WTC11 (cell line): ENCODE measurements around the gene CHST14. TPM values are rescaled to one million over a fixed set of nuclear protein-coding genes. Genes with fewer than 3 reads are reported as not detected.
A peak's percentile ranks its signal among the peaks of the same experiment; 100 is the strongest.

Experiments used
- ATAC-seq: fragments of 200-7000 bp; cut with Tn5 transposase; 2 replicates; pipeline ENCODE4 v1.10.0; 2021; ENCODE audit warnings: mild to moderate bottlenecking, moderate library complexity
- CTCF ChIA-PET: fragments of 300-600 bp; sonication (Branson Sonifier 250); formaldehyde crosslinking; loops from one replicate; lab custom pipeline; 2021; ENCODE audit warnings: antibody characterized with exemption; lab: Charles Lee
- POLR2A ChIA-PET: fragments of 350-600 bp; sonication (Branson Sonifier 250); formaldehyde crosslinking; loops from one replicate; lab custom pipeline; 2021; ENCODE audit warnings: antibody characterized with exemption; lab: Charles Lee
- DNase-seq: peaks from one replicate; pipeline ENCODE4 v3.0.0; 2021; ENCODE audit warnings: low spot score
- H3K27ac Mint-ChIP-seq: 2 replicates; pipeline ENCODE4 v1.8.0; 2021; ENCODE audit warnings: mixed read lengths
- H3K27me3 Mint-ChIP-seq: 2 replicates; pipeline ENCODE4 v1.8.0; 2021; ENCODE audit warnings: low read depth, mild to moderate bottlenecking, moderate library complexity, mixed read lengths
- H3K36me3 Mint-ChIP-seq: 2 replicates; pipeline ENCODE4 v1.8.0; 2021; ENCODE audit warnings: mixed read lengths
- H3K4me1 Mint-ChIP-seq: 2 replicates; pipeline ENCODE4 v1.8.0; 2022; ENCODE audit warnings: mixed read lengths
- H3K4me3 Mint-ChIP-seq: 2 replicates; pipeline ENCODE4 v1.8.0; 2021; ENCODE audit warnings: mild to moderate bottlenecking, moderate library complexity, mixed read lengths
- H3K9me3 Mint-ChIP-seq: 2 replicates; pipeline ENCODE4 v1.8.0; 2021; ENCODE audit warnings: mixed read lengths
- CREM ChIP-seq: sonication (generic); formaldehyde crosslinking; IDR thresholded peaks from 2 replicates; pipeline ENCODE4 v1.8.1; 2022; ENCODE audit warnings: mild to moderate bottlenecking, missing genetic modification reagents, moderate library complexity
- FOXK1 ChIP-seq: sonication (generic); formaldehyde crosslinking; IDR thresholded peaks from 2 replicates; pipeline ENCODE4 v1.8.0; 2022; ENCODE audit warnings: mild to moderate bottlenecking, moderate library complexity, missing genetic modification reagents
- FOXP1 ChIP-seq: sonication (generic); formaldehyde crosslinking; IDR thresholded peaks from 2 replicates; pipeline ENCODE4 v1.8.0; 2022; ENCODE audit warnings: missing genetic modification reagents, mild to moderate bottlenecking, moderate library complexity, borderline replicate concordance
- MXD4 ChIP-seq: fragments of 250-450 bp; sonication (Bioruptor Pico); IDR thresholded peaks from 2 replicates; pipeline ENCODE4 v1.8.0; 2021; ENCODE audit warnings: mild to moderate bottlenecking, moderate library complexity, borderline replicate concordance
- NFYB ChIP-seq: sonication (generic); formaldehyde crosslinking; conservative IDR thresholded peaks from 2 replicates; pipeline ENCODE4 v1.8.0; 2022; ENCODE audit warnings: low read depth, missing genetic modification reagents
- NR1H2 ChIP-seq: sonication (generic); formaldehyde crosslinking; IDR thresholded peaks from 2 replicates; pipeline ENCODE4 v1.9.0; 2021; ENCODE audit warnings: mild to moderate bottlenecking, moderate library complexity, missing genetic modification reagents
- NR3C1 ChIP-seq: sonication (generic); formaldehyde crosslinking; conservative IDR thresholded peaks from 2 replicates; pipeline ENCODE4 v1.8.1; 2023; ENCODE audit warnings: low read depth, mild to moderate bottlenecking, missing genetic modification reagents
- OVOL2 ChIP-seq: fragments of 250-450 bp; sonication (Bioruptor Pico); IDR thresholded peaks from 2 replicates; pipeline ENCODE4 v1.9.0; 2021; ENCODE audit warnings: mild to moderate bottlenecking, borderline replicate concordance
- PRRX2 ChIP-seq: fragments of 250-450 bp; sonication (Bioruptor Pico); IDR thresholded peaks from 2 replicates; pipeline ENCODE4 v1.8.0; 2021; ENCODE audit warnings: mild to moderate bottlenecking
- TEAD1 ChIP-seq: sonication (generic); formaldehyde crosslinking; IDR thresholded peaks from 2 replicates; pipeline ENCODE4 v1.8.0; 2022; ENCODE audit warnings: mild to moderate bottlenecking, missing genetic modification reagents
- ZBTB21 ChIP-seq: sonication (generic); formaldehyde crosslinking; IDR thresholded peaks from 2 replicates; pipeline ENCODE4 v1.8.1; 2023; ENCODE audit warnings: mild to moderate bottlenecking, missing genetic modification reagents, borderline replicate concordance
- ZNF138 ChIP-seq: sonication (generic); formaldehyde crosslinking; conservative IDR thresholded peaks from 2 replicates; pipeline ENCODE4 v1.8.1; 2022; ENCODE audit warnings: mild to moderate bottlenecking, moderate library complexity, missing genetic modification reagents
- ZNF219 ChIP-seq: sonication (generic); formaldehyde crosslinking; IDR thresholded peaks from 2 replicates; pipeline ENCODE4 v1.8.0; 2023; ENCODE audit warnings: missing genetic modification reagents, mild to moderate bottlenecking, borderline replicate concordance
- ZNF263 ChIP-seq: sonication (generic); formaldehyde crosslinking; IDR thresholded peaks from 2 replicates; pipeline ENCODE4 v1.8.1; 2022; ENCODE audit warnings: low read depth, mild to moderate bottlenecking, moderate library complexity, missing genetic modification reagents
- total RNA-seq: library from RNA; stranded (reverse); gene quantifications from 3 replicates; pipeline ENCODE4 v1.2.3, GENCODE V29; 2021
- TF ChIP-seq, protein P1 (sequence below): sonication (generic); formaldehyde crosslinking; IDR thresholded peaks from 2 replicates; pipeline ENCODE4 v1.8.0; 2022; ENCODE audit warnings: mild to moderate bottlenecking, missing genetic modification reagents
- TF ChIP-seq, protein P2 (sequence below): fragments of 250-450 bp; sonication (Bioruptor Pico); IDR thresholded peaks from 2 replicates; pipeline ENCODE4 v1.9.0; 2021; ENCODE audit warnings: moderate library complexity, mild to moderate bottlenecking, inconsistent platforms, borderline replicate concordance
- TF ChIP-seq, protein P3 (sequence below): fragments of 250-450 bp; sonication (Bioruptor Pico); conservative IDR thresholded peaks from 2 replicates; pipeline ENCODE4 v1.9.0; 2021; ENCODE audit warnings: mild to moderate bottlenecking
- TF ChIP-seq, protein P4 (sequence below): sonication (generic); formaldehyde crosslinking; IDR thresholded peaks from 2 replicates; pipeline ENCODE4 v1.8.0; 2023; ENCODE audit warnings: mild to moderate bottlenecking, missing genetic modification reagents
- TF ChIP-seq, protein P5 (sequence below): fragments of 250-450 bp; sonication (Bioruptor Pico); IDR thresholded peaks from 2 replicates; pipeline ENCODE4 v1.9.0; 2021; ENCODE audit warnings: mild to moderate bottlenecking, borderline replicate concordance

The CHST14 gene
- total RNA-seq, 1 experiment from 2014 or later = 21.3 TPM

DNA sequence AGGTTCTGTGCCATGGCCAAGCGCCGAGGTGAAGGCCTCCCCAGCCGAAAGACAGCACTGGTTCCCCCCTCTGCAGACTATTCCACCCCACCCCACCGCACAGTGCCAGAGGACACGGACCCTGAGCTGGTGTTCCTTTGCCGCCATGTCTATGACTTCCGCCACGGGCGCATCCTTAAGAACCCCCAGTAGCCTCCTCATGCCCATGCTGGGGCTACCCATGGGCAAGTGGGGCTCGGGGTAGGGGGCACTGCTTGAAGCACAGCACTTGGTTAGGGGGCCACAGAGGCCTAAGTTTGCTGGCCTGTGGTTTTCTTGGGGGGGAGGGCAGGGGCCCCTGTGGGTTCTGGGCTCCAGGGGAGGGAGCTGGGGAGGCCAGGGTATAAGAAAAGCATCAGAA is 4.8 kb upstream of the CHST14 start (continued):
- TF ChIP-seq, protein P1, sequence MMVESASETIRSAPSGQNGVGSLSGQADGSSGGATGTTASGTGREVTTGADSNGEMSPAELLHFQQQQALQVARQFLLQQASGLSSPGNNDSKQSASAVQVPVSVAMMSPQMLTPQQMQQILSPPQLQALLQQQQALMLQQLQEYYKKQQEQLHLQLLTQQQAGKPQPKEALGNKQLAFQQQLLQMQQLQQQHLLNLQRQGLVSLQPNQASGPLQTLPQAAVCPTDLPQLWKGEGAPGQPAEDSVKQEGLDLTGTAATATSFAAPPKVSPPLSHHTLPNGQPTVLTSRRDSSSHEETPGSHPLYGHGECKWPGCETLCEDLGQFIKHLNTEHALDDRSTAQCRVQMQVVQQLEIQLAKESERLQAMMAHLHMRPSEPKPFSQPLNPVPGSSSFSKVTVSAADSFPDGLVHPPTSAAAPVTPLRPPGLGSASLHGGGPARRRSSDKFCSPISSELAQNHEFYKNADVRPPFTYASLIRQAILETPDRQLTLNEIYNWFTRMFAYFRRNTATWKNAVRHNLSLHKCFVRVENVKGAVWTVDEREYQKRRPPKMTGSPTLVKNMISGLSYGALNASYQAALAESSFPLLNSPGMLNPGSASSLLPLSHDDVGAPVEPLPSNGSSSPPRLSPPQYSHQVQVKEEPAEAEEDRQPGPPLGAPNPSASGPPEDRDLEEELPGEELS (CRISPR knock-in tag) = no peak
- no peak for TF ChIP-seq NR3C1 (CRISPR knock-in tag)
- TF ChIP-seq, protein P2, sequence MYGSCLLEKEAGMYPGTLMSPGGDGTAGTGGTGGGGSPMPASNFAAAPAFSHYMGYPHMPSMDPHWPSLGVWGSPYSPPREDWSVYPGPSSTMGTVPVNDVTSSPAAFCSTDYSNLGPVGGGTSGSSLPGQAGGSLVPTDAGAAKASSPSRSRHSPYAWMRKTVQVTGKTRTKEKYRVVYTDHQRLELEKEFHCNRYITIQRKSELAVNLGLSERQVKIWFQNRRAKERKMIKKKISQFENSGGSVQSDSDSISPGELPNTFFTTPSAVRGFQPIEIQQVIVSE = no peak
- no peak for TF ChIP-seq OVOL2
- TF ChIP-seq, protein P3, sequence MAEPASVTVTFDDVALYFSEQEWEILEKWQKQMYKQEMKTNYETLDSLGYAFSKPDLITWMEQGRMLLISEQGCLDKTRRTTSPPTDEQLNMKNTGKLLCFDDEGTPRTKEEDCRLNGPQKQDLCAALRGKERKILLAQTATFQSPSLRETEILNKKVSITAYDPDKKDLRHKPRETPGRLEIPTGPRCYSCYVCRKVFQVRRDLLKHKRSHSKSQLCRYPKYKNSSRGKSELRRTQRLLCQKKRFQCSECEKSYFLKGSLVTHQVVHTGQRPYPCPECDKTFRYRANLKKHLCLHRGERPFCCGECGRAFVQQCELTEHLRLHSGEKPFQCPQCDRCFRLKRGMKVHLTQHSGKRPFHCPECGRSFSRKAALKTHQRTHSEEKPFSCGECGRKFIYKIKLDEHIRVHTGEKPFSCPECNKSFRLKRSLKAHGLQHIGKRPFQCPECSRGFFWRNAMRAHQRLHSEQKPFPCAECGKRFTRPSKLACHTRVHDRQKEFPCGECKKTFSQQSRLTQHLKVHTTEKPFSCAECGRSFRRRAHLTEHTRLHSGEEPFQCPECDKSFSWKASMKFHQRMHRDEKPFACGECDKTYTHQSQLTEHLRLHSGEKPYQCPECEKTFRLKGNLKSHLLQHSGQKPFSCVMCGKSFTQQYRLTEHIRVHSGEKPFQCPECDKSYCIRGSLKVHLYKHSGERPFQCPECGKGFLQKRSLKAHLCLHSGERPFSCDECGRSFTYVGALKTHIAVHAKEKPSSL (CRISPR knock-in tag) = no peak
- TF ChIP-seq, protein P4, sequence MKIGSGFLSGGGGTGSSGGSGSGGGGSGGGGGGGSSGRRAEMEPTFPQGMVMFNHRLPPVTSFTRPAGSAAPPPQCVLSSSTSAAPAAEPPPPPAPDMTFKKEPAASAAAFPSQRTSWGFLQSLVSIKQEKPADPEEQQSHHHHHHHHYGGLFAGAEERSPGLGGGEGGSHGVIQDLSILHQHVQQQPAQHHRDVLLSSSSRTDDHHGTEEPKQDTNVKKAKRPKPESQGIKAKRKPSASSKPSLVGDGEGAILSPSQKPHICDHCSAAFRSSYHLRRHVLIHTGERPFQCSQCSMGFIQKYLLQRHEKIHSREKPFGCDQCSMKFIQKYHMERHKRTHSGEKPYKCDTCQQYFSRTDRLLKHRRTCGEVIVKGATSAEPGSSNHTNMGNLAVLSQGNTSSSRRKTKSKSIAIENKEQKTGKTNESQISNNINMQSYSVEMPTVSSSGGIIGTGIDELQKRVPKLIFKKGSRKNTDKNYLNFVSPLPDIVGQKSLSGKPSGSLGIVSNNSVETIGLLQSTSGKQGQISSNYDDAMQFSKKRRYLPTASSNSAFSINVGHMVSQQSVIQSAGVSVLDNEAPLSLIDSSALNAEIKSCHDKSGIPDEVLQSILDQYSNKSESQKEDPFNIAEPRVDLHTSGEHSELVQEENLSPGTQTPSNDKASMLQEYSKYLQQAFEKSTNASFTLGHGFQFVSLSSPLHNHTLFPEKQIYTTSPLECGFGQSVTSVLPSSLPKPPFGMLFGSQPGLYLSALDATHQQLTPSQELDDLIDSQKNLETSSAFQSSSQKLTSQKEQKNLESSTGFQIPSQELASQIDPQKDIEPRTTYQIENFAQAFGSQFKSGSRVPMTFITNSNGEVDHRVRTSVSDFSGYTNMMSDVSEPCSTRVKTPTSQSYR = no peak
- TF ChIP-seq PRRX2 (CRISPR knock-in tag) = no peak

DNA sequence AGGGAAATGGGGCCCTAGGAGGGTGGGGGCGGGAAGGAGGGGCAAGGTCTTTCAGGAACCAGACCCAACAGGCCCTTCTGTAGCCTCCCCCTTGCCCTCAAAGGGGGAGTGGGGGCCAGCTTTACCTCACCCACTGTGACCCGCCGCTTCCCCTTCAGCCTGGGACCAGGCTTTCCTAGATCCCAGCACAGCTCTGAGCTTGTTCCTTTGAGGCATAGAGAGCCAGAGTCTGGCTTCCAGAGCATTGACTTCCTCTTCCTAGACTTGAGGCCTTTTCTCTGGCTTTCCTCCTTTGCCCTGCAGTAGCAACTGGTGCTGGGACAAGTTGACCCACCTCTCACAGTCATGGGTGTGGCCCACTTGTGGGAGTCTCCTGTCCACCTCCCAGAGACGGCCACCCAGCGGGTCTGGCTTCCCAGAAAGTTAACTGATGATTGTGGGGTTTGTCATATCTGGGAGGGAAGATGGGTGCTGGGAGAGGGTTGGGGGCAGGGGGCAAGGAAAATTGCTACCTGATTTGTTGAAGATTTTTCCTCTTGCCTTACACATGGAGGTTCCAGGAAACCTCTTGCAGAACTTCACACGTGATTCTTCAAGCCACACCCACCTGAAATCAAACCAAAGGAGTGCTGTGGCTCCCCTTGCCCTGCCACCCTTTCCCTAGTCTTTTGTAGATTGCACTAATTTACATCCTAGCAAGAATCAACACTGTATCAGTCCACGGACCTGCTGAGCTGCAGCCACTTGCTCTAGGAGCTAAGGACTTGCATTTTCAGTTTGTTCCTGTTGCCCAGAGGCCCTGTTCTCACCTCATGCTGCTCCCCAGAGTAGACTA is 4.1 kb upstream of the CHST14 start:
- no peak overlapping the region for H3K4me3 Mint-ChIP-seq
- DNase-seq = no peak
- ChIA-PET CTCF (no interaction called here), POLR2A (no interaction called here)
- peak overlapping the region; percentile 36; the same call in 1 of the 2 replicates for H3K27ac Mint-ChIP-seq
- no peaks in the 10 kb centered on the region for H3K9me3 Mint-ChIP-seq
- no peak for ATAC-seq
- 0 out of 2 replicates have a peak, but pooled peaks cover 1% of the 10 kb centered on the region for H3K27me3 Mint-ChIP-seq
- peaks cover 34% of the 10 kb centered on the region for H3K36me3 Mint-ChIP-seq
- H3K4me1 Mint-ChIP-seq = peaks cover 9% of the 10 kb centered on the region
- TF ChIP-seq ZNF263 (CRISPR knock-in tag) = no peak
- no peak for TF ChIP-seq NFYB
- TF ChIP-seq FOXK1 (CRISPR knock-in tag) = no peak
- TF ChIP-seq ZNF219 (CRISPR knock-in tag) = no peak
- TF ChIP-seq NR1H2 (CRISPR knock-in tag) = no peak
- no peak for TF ChIP-seq TEAD1 (CRISPR knock-in tag)
- no peak for TF ChIP-seq ZBTB21
- no peak for TF ChIP-seq ZNF138 (CRISPR knock-in tag)
- no peak for TF ChIP-seq CREM
- no peak for TF ChIP-seq FOXP1 (CRISPR knock-in tag)
- no peak for TF ChIP-seq MXD4
- TF ChIP-seq, protein P5, sequence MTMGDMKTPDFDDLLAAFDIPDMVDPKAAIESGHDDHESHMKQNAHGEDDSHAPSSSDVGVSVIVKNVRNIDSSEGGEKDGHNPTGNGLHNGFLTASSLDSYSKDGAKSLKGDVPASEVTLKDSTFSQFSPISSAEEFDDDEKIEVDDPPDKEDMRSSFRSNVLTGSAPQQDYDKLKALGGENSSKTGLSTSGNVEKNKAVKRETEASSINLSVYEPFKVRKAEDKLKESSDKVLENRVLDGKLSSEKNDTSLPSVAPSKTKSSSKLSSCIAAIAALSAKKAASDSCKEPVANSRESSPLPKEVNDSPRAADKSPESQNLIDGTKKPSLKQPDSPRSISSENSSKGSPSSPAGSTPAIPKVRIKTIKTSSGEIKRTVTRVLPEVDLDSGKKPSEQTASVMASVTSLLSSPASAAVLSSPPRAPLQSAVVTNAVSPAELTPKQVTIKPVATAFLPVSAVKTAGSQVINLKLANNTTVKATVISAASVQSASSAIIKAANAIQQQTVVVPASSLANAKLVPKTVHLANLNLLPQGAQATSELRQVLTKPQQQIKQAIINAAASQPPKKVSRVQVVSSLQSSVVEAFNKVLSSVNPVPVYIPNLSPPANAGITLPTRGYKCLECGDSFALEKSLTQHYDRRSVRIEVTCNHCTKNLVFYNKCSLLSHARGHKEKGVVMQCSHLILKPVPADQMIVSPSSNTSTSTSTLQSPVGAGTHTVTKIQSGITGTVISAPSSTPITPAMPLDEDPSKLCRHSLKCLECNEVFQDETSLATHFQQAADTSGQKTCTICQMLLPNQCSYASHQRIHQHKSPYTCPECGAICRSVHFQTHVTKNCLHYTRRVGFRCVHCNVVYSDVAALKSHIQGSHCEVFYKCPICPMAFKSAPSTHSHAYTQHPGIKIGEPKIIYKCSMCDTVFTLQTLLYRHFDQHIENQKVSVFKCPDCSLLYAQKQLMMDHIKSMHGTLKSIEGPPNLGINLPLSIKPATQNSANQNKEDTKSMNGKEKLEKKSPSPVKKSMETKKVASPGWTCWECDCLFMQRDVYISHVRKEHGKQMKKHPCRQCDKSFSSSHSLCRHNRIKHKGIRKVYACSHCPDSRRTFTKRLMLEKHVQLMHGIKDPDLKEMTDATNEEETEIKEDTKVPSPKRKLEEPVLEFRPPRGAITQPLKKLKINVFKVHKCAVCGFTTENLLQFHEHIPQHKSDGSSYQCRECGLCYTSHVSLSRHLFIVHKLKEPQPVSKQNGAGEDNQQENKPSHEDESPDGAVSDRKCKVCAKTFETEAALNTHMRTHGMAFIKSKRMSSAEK (CRISPR knock-in tag) = no peak
